ENCODE measurements around the gene XRCC2. TPM values are rescaled to one million over a fixed set of nuclear protein-coding genes. Genes with fewer than 3 reads are reported as not detected.
"Not testable (repeated sequence)": the region's sequence is repeated elsewhere in the genome, so short reads cannot be mapped to it uniquely, and the experiment has no call there.

XRCC2 gene
- total RNA-seq, 2 donors from 2014 or later, result 1.3 to 7.3 TPM

DNA sequence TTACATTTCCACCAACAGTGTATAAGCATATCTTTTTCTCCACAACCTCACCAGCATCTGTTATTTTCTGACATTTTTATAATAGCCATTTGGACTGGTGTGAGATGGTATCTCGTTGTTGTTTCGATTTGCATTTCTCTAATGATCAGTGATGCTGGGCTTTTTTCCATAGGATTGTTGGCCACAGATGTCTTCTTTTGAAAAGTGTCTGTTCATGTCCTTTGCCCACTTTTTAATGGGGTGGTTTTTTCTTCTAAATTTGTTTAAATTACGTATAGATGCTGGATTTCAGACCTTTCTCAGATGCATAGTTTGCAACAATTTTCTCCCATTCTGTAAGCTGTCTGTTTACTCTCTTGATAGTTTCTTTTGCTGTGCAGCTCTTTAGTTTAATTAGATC lies 28.9 kb downstream of the XRCC2 start:
- no peaks in the 10 kb centered on the region for H3K27me3 ChIP-seq
- DNase-seq, result no peak
- intact Hi-C loops (cut with DNase I), result no loop called here
- H3K4me3 ChIP-seq, result no peak overlapping the region
- no peak overlapping the region for H3K9ac ChIP-seq (ENCODE audit: low read depth in 2 of 2, low read length in 2 of 2)
- no peaks in the 10 kb centered on the region for H3K36me3 ChIP-seq
- TF ChIP-seq, protein P1, sequence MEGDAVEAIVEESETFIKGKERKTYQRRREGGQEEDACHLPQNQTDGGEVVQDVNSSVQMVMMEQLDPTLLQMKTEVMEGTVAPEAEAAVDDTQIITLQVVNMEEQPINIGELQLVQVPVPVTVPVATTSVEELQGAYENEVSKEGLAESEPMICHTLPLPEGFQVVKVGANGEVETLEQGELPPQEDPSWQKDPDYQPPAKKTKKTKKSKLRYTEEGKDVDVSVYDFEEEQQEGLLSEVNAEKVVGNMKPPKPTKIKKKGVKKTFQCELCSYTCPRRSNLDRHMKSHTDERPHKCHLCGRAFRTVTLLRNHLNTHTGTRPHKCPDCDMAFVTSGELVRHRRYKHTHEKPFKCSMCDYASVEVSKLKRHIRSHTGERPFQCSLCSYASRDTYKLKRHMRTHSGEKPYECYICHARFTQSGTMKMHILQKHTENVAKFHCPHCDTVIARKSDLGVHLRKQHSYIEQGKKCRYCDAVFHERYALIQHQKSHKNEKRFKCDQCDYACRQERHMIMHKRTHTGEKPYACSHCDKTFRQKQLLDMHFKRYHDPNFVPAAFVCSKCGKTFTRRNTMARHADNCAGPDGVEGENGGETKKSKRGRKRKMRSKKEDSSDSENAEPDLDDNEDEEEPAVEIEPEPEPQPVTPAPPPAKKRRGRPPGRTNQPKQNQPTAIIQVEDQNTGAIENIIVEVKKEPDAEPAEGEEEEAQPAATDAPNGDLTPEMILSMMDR (IDR thresholded peaks at IDR 0.05), result no peak
- H3K9me3 ChIP-seq, result no peaks in the 10 kb centered on the region
- no peak overlapping the region for H3K27ac ChIP-seq
- no peaks in the 10 kb centered on the region for H3K4me1 ChIP-seq

DNA sequence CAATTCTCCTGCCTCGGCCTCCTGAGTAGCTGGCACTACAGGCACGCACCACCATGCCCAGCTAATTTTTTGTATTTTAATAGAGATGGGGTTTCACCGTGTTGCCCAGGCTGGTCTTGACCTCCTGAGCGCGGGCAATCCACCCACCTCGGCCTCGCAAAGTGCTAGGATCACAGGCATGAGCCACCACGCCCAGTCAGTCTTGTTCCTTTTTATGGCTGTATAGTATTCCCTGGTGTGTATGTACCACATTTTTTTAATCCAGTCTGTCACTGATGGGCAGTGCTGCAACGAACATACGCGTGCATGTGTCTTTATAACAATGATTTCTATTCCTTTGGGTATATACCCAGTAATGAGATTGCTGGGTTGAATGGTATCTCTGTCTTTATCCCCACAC lies 29.4 kb downstream of the XRCC2 start:
- intact Hi-C loops (cut with DNase I); H3K36me3 ChIP-seq: not testable (repeated sequence)

DNA sequence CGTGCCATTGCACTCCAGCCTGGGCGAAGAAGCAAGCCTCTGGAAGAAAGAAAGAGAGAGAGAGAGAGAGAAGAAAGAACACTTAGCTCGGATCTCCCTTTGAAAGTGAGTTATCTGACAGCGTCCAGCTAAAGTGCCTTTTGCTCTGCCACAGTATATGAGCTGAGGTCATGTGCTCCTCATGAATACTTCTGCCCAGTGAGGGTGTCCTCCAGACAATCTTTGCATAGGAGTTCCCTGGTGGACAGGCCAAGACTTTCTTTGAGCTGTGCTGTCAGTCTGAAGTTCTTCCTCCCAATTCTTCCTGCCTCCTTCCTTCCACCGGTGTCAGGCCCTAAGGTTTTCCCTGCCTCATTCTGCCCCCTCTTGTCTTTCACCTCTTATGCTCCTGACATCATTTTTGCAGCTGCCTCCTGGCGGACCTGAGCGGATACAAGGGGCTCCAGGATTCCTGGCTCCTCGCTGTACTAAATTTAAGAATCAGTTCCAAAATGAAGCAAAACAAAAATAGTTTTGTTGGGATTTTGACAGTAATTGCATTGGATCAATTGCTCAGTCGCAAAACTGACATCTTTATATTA lies 31.9 kb downstream of the XRCC2 start:
- Histone ChIP-seq H3K27ac (no peak overlapping the region), H3K9ac (ENCODE audit: low read depth in 2 of 2, low read length in 2 of 2) (no peak overlapping the region), H3K36me3 (no peaks in the 10 kb centered on the region), H3K27me3 (no peaks in the 10 kb centered on the region), H3K4me3 (no peak overlapping the region), H3K4me1 (no peaks in the 10 kb centered on the region), H3K9me3 (no peaks in the 10 kb centered on the region)
- DNase-seq, result no peak
- TF ChIP-seq, protein P1 (IDR thresholded peaks at IDR 0.05), result no peak
- intact Hi-C loops (cut with DNase I), result no loop called here

More for the DNA sequence above, 29.4 kb downstream of the XRCC2 start:
- not testable (repeated sequence) for DNase-seq; H3K9ac ChIP-seq (ENCODE audit: low read depth in 2 of 2, low read length in 2 of 2); H3K27ac ChIP-seq; H3K27me3 ChIP-seq; H3K9me3 ChIP-seq; H3K4me3 ChIP-seq; H3K4me1 ChIP-seq

DNA sequence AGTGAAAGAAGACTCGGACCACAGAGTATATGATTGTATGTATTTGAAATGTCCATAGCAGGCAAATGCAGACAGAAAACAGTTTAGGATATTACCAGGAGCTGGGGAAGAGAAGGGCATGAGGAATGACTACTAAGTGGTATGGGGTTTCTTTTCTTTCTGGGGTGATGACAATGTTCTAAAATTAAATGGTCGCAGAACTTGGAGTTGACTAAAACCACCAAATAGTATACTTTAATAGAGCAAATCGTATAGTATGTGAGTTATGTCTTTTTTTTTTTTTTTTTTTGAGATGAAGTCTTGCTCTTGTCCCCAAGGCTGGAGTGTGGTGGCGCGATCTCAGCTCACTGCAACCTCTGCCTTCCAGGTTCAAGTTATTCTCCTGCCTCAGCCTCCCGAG lies 34.6 kb downstream of the XRCC2 start:
- Histone ChIP-seq H3K27ac (no peak overlapping the region), H3K36me3 (no peaks in the 10 kb centered on the region), H3K27me3 (no peaks in the 10 kb centered on the region), H3K4me3 (no peak overlapping the region), H3K9me3 (no peaks in the 10 kb centered on the region), H3K4me1 (no peaks in the 10 kb centered on the region), H3K9ac (ENCODE audit: low read depth in 2 of 2, low read length in 2 of 2) (no peak overlapping the region)
- intact Hi-C loops (cut with DNase I), result no loop called here
- TF ChIP-seq, protein P1 (IDR thresholded peaks at IDR 0.05), result no peak
- no peak for DNase-seq

DNA sequence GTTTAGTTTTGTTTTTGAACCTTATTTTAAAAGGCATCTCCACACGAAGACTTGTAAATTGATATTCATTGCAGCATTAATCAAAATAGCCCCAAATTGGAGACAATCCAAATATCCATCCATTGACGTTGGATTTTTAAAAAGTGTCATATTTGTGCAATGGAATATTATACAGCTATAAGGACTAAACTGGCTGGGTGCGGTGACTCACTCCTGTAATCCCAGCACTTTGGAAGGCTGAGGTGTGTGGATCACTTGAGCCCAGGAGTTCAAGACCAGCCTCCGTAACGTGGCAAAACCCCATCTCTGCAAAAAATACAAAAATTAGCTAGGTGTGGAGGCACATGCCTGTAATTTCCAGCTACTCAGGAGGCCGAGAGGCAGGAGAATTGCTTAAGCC lies 35.1 kb downstream of the XRCC2 start:
- Histone ChIP-seq H3K4me3 (no peak overlapping the region), H3K27ac (no peak overlapping the region), H3K36me3 (no peaks in the 10 kb centered on the region), H3K9ac (ENCODE audit: low read depth in 2 of 2, low read length in 2 of 2) (no peak overlapping the region), H3K27me3 (no peaks in the 10 kb centered on the region), H3K9me3 (no peaks in the 10 kb centered on the region), H3K4me1 (no peaks in the 10 kb centered on the region)
- no peak for DNase-seq
- intact Hi-C loops (cut with DNase I), result no loop called here
- TF ChIP-seq, protein P1 (IDR thresholded peaks at IDR 0.05), result no peak

DNA sequence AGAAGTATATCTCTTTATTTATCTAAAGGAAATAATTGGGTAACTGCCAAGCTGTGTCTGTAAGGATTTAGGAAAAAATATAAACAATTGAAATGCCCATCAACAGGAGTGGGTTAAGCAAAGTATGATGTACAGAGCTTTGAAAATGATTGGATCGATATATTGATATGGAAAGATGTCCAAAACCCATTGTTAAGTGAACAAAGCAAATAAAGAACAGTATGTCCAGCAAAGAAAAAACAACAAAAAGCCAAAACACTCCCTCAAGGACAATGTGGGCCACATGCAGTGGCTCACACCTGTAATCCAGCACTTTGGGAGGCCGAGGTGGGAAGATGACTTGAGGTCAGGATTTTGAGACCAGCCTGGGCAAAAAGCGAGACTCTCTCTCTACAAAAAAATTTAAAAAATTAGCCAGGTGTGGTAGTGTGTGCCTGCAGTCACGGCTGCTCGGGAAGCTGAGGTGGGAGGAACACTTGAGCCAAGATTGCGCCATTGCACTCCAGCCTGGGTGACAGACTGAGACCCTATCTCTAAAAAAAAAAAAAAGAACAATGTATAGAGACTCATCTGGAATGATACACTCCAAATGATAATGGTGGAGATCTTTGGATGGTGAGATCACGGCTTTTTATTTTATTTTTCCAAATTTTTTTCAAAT lies 37.9 kb downstream of the XRCC2 start:
- TF ChIP-seq, protein P1 (IDR thresholded peaks at IDR 0.05), result no peak
- H3K36me3 ChIP-seq, result no peaks in the 10 kb centered on the region
- no peak overlapping the region for H3K4me3 ChIP-seq
- H3K4me1 ChIP-seq, result no peaks in the 10 kb centered on the region
- H3K9ac ChIP-seq (ENCODE audit: low read depth in 2 of 2, low read length in 2 of 2), result no peak overlapping the region
- H3K27me3 ChIP-seq, result no peaks in the 10 kb centered on the region
- H3K27ac ChIP-seq, result no peak overlapping the region
- intact Hi-C loops (cut with DNase I), result no loop called here
- DNase-seq, result no peak
- H3K9me3 ChIP-seq, result no peaks in the 10 kb centered on the region
